ENCODE measurements around the gene ABLIM2.

DNA sequence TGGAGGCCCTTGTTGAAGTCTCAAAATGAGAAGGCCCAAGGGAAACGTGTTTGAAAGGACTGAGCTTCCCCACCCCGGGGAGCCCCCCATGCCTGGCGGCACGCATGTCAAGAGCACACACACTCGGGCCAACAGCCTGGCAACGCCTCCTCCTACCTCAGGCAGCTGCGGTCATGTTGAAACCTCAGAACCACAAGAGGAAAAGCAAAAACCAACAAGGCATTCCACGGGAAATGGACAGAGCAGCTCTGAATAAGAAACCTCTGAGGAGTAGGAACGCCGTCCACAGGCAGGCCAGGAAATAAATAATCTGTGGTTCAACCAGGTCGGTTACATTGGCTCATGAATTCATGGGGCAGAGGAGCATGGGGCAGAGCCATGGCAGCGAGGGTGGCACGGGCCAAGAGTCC is 123.2 kb downstream of the ABLIM2 start:
- TF ChIP-seq CTCF (IDR thresholded peaks at IDR 0.05; ENCODE audit: poor library complexity, severe bottlenecking) (no peak), POLR2AphosphoS5 (IDR thresholded peaks at IDR 0.05) (no peak), EZH2 (IDR thresholded peaks at IDR 0.05; ENCODE audit: borderline replicate concordance, insufficient read depth, low read length, poor library complexity, severe bottlenecking) (no peak), EP300 (conservative IDR thresholded peaks at IDR 0.05; ENCODE audit: poor library complexity, severe bottlenecking) (no peak), RAD21 (conservative IDR thresholded peaks at IDR 0.05) (no peak), SMC3 (conservative IDR thresholded peaks at IDR 0.05; ENCODE audit: poor library complexity) (no peak), TAF1 (IDR thresholded peaks at IDR 0.05; ENCODE audit: low read depth) (no peak), MXI1 (conservative IDR thresholded peaks at IDR 0.05; ENCODE audit: poor library complexity, severe bottlenecking) (no peak)
- TF ChIP-seq, protein P1, sequence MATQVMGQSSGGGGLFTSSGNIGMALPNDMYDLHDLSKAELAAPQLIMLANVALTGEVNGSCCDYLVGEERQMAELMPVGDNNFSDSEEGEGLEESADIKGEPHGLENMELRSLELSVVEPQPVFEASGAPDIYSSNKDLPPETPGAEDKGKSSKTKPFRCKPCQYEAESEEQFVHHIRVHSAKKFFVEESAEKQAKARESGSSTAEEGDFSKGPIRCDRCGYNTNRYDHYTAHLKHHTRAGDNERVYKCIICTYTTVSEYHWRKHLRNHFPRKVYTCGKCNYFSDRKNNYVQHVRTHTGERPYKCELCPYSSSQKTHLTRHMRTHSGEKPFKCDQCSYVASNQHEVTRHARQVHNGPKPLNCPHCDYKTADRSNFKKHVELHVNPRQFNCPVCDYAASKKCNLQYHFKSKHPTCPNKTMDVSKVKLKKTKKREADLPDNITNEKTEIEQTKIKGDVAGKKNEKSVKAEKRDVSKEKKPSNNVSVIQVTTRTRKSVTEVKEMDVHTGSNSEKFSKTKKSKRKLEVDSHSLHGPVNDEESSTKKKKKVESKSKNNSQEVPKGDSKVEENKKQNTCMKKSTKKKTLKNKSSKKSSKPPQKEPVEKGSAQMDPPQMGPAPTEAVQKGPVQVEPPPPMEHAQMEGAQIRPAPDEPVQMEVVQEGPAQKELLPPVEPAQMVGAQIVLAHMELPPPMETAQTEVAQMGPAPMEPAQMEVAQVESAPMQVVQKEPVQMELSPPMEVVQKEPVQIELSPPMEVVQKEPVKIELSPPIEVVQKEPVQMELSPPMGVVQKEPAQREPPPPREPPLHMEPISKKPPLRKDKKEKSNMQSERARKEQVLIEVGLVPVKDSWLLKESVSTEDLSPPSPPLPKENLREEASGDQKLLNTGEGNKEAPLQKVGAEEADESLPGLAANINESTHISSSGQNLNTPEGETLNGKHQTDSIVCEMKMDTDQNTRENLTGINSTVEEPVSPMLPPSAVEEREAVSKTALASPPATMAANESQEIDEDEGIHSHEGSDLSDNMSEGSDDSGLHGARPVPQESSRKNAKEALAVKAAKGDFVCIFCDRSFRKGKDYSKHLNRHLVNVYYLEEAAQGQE (IDR thresholded peaks at IDR 0.05; ENCODE audit: borderline replicate concordance) = no peak

Data from neural cell (in vitro differentiated cells).